Epithelial cell of proximal tubule (primary cell): Measurements from ENCODE around the gene CFAP47. TPM values are rescaled to one million over a fixed set of nuclear protein-coding genes. Genes with fewer than 3 reads are reported as not detected.
"Not testable (repeated sequence)": the region's sequence is repeated elsewhere in the genome, so short reads cannot be mapped to it uniquely, and the experiment has no call there.

Source experiments
- DNase-seq: peaks from one replicate; pipeline ENCODE4 v3.0.0-alpha.2; 2011; ENCODE audit warnings: low read depth
- H3K4me3 ChIP-seq: 2 replicates; pipeline ENCODE4 v1.5.1; 2011; ENCODE audit warnings: low read depth, mild to moderate bottlenecking, low read length
- CTCF ChIP-seq: conservative IDR thresholded peaks from 2 replicates; pipeline ENCODE4 v1.5.1; 2012; ENCODE audit warnings: low read depth, mild to moderate bottlenecking, low read length
- total RNA-seq: library from RNA; depleted of rRNA; stranded (reverse); fragments of >200 nt; gene quantifications from 2 replicates; pipeline ENCODE4 v1.2.3, GENCODE V29; 2015

Gene CFAP47
- total RNA-seq, 1 donor from 2014 or later: not detected

- DNase-seq: no peak
- H3K4me3 ChIP-seq: no peak overlapping the region
- no peak for TF ChIP-seq CTCF
Measured at GRCh38 chrX:36019125-36019524, 99.6 kb downstream of the CFAP47 start.

GRCh38 chrX:36035550-36035949, 116.0 kb downstream of the CFAP47 start:
- DNase-seq: no peak
- TF ChIP-seq CTCF: no peak
- no peak overlapping the region for H3K4me3 ChIP-seq

GRCh38 chrX:36062778-36063177, 143.2 kb downstream of the CFAP47 start:
- DNase-seq: no peak
- no peak overlapping the region for H3K4me3 ChIP-seq
- no peak for TF ChIP-seq CTCF

- no peak for DNase-seq
- no peak for TF ChIP-seq CTCF
- no peak overlapping the region for H3K4me3 ChIP-seq
Measured at GRCh38 chrX:36071061-36071460, 151.5 kb downstream of the CFAP47 start.

GRCh38 chrX:36075009-36075408, 155.5 kb downstream of the CFAP47 start:
- DNase-seq, H3K4me3 ChIP-seq: not testable (repeated sequence)

- TF ChIP-seq CTCF: no peak
- DNase-seq: no peak
Measured at GRCh38 chrX:36083256-36083655, 163.7 kb downstream of the CFAP47 start.

GRCh38 chrX:36087366-36087765, 167.8 kb downstream of the CFAP47 start:
- H3K4me3 ChIP-seq: no peak overlapping the region
- no peak for TF ChIP-seq CTCF
- DNase-seq: no peak

More at GRCh38 chrX:36083256-36083655, 163.7 kb downstream of the CFAP47 start:
- H3K4me3 ChIP-seq: no peak overlapping the region

- DNase-seq, H3K4me3 ChIP-seq: not testable (repeated sequence)
Measured at GRCh38 chrX:36088939-36089338, 169.4 kb downstream of the CFAP47 start.
